Fibroblast of lung (primary cell): Measurements from ENCODE around the gene MGAT5. TPM values are rescaled to one million over a fixed set of nuclear protein-coding genes. Genes with fewer than 3 reads are reported as not detected.

ENCODE experiments used
- DNase-seq, 2 donors: peaks; one replicate each; pipeline versions ENCODE4 v3.0.0 to v3.0.0-alpha.2; 2010; ENCODE audit warnings: low read depth in 2 of 2
- H2AFZ ChIP-seq: 2 replicates; pipeline ENCODE4 v1.5.1; 2012; ENCODE audit warnings: low read length, control low read depth, inconsistent platforms
- H3K27ac ChIP-seq: 2 replicates; pipeline ENCODE4 v1.5.1; 2011; ENCODE audit warnings: low read length, control low read depth; ENCODE audit not compliant: insufficient read depth
- H3K27me3 ChIP-seq: 2 replicates; pipeline ENCODE4 v1.5.1; 2011; ENCODE audit warnings: mild to moderate bottlenecking, low read length; ENCODE audit not compliant: control insufficient read depth, insufficient read depth
- H3K36me3 ChIP-seq: 2 replicates; pipeline ENCODE4 v1.5.1; 2011; ENCODE audit warnings: low read length; ENCODE audit not compliant: control insufficient read depth, insufficient read depth
- H3K4me1 ChIP-seq: 2 replicates; pipeline ENCODE4 v1.5.1; 2011; ENCODE audit warnings: low read length; ENCODE audit not compliant: control insufficient read depth, insufficient read depth; ENCODE audit errors: extremely low read depth
- H3K4me2 ChIP-seq: 2 replicates; pipeline ENCODE4 v1.5.1; 2011; ENCODE audit warnings: low read length, control low read depth; ENCODE audit not compliant: insufficient read depth; ENCODE audit errors: extremely low read depth
- H3K4me3 ChIP-seq, 4 experiments: fragments of 200-600 bp in 1 of 4; sonication (generic) in 1 of 4; replicated peaks in 1 of 4; 2 replicates each; pipeline ENCODE4 v1.5.1; 2011 to 2016; ENCODE audit warnings: low read length in 4 of 4, low read depth in 3 of 4, mild to moderate bottlenecking in 3 of 4, control low read depth in 2 of 4, inconsistent platforms in 1 of 4, mixed read lengths in 1 of 4; ENCODE audit not compliant: insufficient read depth in 1 of 4; ENCODE audit errors: control extremely low read depth in 1 of 4
- H3K79me2 ChIP-seq: 2 replicates; pipeline ENCODE4 v1.5.1; 2012; ENCODE audit warnings: mild to moderate bottlenecking, low read length, inconsistent platforms; ENCODE audit not compliant: control insufficient read depth, insufficient read depth
- H3K9ac ChIP-seq: 2 replicates; pipeline ENCODE4 v1.5.1; 2011; ENCODE audit warnings: mild to moderate bottlenecking, low read length, control low read depth; ENCODE audit not compliant: insufficient read depth
- H3K9me3 ChIP-seq: 2 replicates; pipeline ENCODE4 v1.5.1; 2012; ENCODE audit warnings: low read depth, low read length; ENCODE audit not compliant: control insufficient read depth, insufficient read depth
- H4K20me1 ChIP-seq: 2 replicates; pipeline ENCODE4 v1.5.1; 2011; ENCODE audit warnings: low read length; ENCODE audit not compliant: control insufficient read depth, insufficient read depth; ENCODE audit errors: extremely low read depth
- CTCF ChIP-seq, 2 donors: IDR thresholded peaks in 1 of 2; conservative IDR thresholded peaks in 1 of 2; 1 replicate in 1 of 2; 2 replicates in 1 of 2; pipeline ENCODE4 v1.5.1; 2011 to 2012; ENCODE audit warnings: low read length in 2 of 2, control low read depth in 1 of 2, inconsistent platforms in 1 of 2, low read depth in 1 of 2, mild to moderate bottlenecking in 1 of 2
- EZH2 ChIP-seq: IDR thresholded peaks from 2 replicates; pipeline ENCODE4 v1.5.1; 2012; ENCODE audit warnings: low read length, control low read depth, mild to moderate bottlenecking; ENCODE audit errors: missing control alignments
- polyA plus RNA-seq, 2 donors: library from polyadenylated mRNA; depleted of rRNA in 1 of 2; stranded (reverse) in 1 of 2; unstranded in 1 of 2; fragments of >200 nt; gene quantifications; 2 replicates each; pipeline ENCODE4 v1.2.1, GENCODE V29; 2011 to 2012; ENCODE audit warnings: missing spikeins in 1 of 2
- total RNA-seq: library from RNA; depleted of rRNA; stranded (reverse); fragments of >200 nt; gene quantifications from 2 replicates; pipeline ENCODE4 v1.2.1, GENCODE V29; 2014

Gene MGAT5
- total and polyA plus RNA-seq, 2 donors (not counting 1 experiment from before 2014, with no cell fraction given) = 270 to 301 TPM

GRCh38 chr2:134273256-134273983, 19.5 kb downstream of the MGAT5 start:
- H3K4me3 ChIP-seq = no peak overlapping the region
- H3K79me2 ChIP-seq = no peaks in the 10 kb centered on the region
- H3K27ac ChIP-seq = no peak overlapping the region
- no peaks in the 10 kb centered on the region for H3K36me3 ChIP-seq
- H2AFZ ChIP-seq = no peak overlapping the region
- H3K9me3 ChIP-seq = no peaks in the 10 kb centered on the region
- peaks cover 2% of the 10 kb centered on the region for H3K4me1 ChIP-seq
- no peak overlapping the region for H3K4me2 ChIP-seq
- H3K9ac ChIP-seq = no peak overlapping the region
- no peak for DNase-seq
- no peaks in the 10 kb centered on the region for H3K27me3 ChIP-seq
- TF ChIP-seq EZH2 (no peak), CTCF (conservative IDR thresholded peaks at IDR 0.05 in 1 of 2, IDR thresholded peaks at IDR 0.05 in 1 of 2; ENCODE audit: low read depth in 1 of 2, low read length in 2 of 2) (no peak)
- no peaks in the 10 kb centered on the region for H4K20me1 ChIP-seq

DNA sequence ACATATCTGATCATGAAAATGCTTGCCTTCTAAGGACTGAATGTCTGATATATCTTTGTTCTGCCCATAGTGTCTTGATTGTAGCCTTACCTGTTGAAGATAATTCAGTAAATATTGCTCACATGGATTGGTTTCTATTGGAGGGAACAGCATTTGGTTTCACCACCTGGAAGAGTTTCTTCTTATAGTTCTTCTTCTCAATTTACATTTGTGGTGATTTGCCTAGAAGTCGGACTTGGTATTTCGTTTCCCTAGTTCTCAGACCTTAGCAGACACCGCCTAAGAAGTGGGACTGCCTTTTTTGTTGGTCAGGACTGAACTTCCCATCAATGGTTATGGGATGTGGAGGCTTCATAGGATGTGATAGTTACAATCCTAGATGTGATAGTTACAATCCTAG, 20.2 kb downstream of the MGAT5 start:
- DNase-seq = no peak
- Histone ChIP-seq H3K9ac (no peak overlapping the region), H3K79me2 (no peaks in the 10 kb centered on the region), H4K20me1 (no peaks in the 10 kb centered on the region), H3K27ac (no peak overlapping the region), H3K9me3 (no peaks in the 10 kb centered on the region), H3K4me1 (peaks cover 2% of the 10 kb centered on the region), H2AFZ (no peak overlapping the region), H3K4me2 (no peak overlapping the region), H3K4me3 (no peak overlapping the region), H3K36me3 (no peaks in the 10 kb centered on the region), H3K27me3 (no peaks in the 10 kb centered on the region)
- TF ChIP-seq EZH2 (no peak), CTCF (conservative IDR thresholded peaks at IDR 0.05 in 1 of 2, IDR thresholded peaks at IDR 0.05 in 1 of 2; ENCODE audit: low read depth in 1 of 2, low read length in 2 of 2) (no peak)

- no peaks in the 10 kb centered on the region for H3K36me3 ChIP-seq
- no peak for DNase-seq
- no peaks in the 10 kb centered on the region for H3K9me3 ChIP-seq
- TF ChIP-seq EZH2 (no peak), CTCF (conservative IDR thresholded peaks at IDR 0.05 in 1 of 2, IDR thresholded peaks at IDR 0.05 in 1 of 2; ENCODE audit: low read depth in 1 of 2, low read length in 2 of 2) (no peak)
- no peak overlapping the region for H3K4me2 ChIP-seq
- no peak overlapping the region for H3K4me3 ChIP-seq
- no peak overlapping the region for H3K27ac ChIP-seq
- no peak overlapping the region for H3K9ac ChIP-seq
- no peaks in the 10 kb centered on the region for H3K27me3 ChIP-seq
- H2AFZ ChIP-seq = no peak overlapping the region
- no peaks in the 10 kb centered on the region for H4K20me1 ChIP-seq
- no peaks in the 10 kb centered on the region for H3K79me2 ChIP-seq
- H3K4me1 ChIP-seq = no peaks in the 10 kb centered on the region
These were observed 21.4 kb downstream of the MGAT5 start for GRCh38 chr2:134275058-134275862.
